T follicular helper cell (primary cell): ENCODE measurements around the gene GSE1.

ENCODE experiments used
- DNase-seq: peaks from one replicate; pipeline ENCODE4 v3.0.0-alpha.2; 2020; ENCODE audit warnings: low read depth

The GSE1 gene

DNA sequence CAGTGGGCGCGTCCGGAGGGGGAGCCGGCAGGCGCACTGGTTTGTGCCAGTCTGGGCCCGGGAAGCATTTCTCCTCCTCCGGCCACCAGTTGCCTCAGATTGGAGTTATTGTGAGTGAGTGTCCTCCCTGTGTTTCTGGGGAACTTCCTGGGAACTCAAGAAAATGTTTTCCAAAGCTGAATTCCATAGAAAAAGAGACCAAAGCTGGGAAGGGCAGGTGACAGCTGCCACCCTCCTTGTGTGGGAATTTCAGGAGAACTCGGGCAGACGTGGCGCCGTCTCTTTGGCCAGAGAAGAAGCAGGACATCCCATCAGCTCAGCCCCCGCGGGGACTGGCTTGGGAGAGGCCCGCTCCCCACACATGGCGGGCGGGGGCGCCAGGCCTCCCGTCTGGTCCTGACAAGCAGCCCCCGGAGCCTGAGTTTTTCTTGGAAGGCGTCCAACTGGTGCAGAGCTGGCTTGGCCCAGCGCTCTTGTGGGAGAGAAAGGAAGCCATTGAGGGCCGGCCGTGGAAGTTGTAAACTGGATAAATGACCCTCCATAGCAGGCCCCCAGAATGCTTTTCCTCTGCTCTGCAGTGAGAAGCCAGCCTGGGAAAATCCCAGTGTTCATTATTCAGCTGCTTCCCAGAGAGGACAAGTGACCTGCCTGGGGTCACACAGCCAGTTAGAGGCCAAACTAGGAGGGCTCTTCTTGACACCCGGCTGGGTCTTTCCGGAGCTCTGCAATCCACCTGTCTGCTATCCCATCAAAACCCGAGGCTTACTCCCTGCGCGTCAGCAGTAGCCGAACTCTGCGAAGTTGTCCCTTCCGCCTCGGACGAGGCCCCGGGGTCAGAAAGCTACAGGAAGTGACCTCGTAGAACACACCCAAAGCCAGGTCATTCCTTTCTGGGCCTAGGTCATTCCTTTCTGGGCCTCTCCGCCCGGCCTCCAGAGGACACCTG lies 39.2 kb upstream of the GSE1 start:
- DNase-seq: no peak

DNA sequence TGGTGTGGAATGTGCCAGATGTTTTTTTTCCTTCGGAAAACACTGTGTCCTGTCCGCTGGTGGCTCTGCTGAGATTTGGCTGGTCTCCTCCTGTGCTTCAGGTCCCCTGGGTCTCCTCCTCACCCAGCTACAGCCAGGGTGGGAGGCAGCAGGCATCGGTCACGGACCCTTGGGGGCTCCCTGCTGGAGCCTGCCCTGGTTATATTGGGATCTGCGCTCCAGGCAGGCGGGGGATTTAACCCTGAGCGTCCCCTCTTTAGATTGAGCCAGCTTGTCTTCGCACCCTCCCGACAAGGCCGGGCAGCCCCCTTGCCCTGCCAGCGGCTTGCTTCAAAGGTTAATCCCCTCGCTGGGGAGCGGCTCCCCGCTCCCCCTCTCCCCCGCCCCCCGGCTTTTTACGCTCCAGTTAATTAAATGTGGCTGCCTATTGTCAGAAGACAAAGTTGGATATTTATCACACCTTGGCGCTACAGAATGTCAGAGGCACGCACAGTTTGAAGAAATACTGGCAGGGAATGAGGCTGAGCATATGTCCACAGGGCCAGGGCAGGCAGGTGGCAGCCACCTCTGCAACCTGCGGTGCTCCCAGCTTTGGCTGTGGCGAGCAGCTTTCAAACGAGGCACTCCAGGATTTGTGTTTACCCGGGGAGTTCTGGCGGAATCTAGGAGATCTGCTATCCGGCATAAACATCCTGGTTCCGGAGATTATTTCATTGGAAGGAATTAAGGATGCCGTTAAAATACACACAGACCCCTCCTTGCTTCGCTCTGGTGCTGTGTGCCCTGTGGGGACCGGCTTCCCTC lies 38.2 kb upstream of the GSE1 start:
- DNase-seq: no peak

DNA sequence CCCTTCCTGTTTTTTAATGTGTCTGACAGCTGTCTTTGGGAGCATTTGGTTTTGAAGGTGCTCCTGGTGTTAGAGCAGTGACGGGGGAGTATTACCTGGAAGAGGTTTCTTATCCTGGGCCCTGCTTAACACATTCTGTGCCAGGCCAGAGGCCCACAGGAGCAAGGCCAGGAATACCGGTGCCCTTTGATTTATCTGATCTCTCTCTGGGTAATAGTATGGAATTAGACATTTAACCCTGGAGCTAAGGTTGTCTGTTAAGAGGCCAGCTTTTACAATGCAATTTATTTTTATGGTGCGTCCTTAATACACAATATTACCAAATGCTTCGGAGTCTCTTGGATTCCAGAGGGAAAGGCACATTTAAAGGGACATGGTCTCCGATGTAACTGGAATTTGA lies 37.2 kb upstream of the GSE1 start:
- DNase-seq: no peak

DNA sequence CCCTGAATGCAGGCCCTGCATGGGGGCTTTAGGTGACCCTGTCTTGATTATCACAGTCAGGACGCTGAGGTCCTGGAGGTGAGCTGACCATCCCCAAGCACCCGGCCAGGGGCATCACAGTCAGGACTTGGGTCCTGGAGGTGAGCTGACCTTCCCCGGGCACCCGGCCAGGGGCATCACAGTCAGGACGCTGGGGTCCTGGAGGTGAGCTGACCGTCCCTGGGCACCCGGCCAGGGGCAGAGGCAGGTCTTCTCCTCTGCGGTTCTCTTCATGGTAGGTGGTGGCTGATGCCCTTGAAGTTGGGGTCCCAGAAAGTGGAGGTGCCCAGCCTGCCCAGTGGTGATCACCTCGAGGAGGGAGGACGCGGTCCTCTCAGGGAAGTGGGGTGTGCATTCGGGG lies 36.2 kb upstream of the GSE1 start:
- no peak for DNase-seq

DNA sequence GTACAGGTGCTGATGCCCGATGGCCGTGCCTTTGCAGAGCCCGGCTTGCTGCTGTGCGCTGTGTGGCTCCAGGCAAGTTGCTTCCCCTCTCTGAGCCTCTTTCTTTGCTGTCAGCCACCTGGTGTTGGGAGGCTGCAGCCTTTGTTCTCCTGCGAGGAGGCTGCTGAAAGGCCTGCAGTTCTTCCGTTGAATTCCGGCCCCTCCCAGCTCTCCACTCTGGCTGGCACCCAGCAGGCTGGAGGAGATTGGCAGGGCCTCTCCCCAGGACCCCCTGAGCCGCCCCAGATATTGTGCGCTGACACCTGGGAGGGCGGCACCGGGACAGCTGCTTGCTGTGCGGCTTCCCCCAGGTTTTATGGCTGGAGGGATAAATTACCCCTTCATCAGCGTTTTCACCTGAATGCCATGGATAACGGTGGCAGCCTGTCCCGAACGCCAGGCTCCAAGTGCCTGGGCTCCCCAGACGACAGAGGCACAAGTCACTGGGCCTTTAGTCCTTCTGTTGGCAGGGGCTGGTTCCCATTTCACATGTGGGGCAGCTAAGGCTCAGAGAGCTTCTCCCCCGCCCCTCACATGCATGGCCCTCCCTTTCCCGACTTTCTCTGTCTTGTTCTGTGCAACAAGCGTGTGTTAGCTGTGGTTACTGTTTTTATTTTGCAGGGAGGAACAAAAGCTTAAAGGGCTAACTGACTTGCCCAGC lies 35.1 kb upstream of the GSE1 start:
- no peak for DNase-seq

DNA sequence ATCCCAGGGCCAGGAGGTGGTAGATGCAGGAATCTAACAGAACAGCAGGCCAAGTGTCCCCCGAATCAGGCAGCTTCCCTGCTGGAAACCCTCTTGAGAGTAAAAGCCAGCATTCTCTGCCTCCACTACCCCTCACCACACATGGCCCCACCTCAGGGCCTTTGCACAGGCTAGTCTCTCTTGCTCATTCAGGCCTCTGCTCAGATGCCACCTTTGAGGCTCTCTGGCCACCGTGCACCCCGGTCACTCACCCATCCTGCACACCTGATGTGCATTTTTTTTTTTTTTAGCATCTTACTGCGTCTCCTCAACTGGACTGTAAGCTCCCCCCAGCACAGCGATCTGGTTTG lies 34.5 kb upstream of the GSE1 start:
- no peak for DNase-seq

DNA sequence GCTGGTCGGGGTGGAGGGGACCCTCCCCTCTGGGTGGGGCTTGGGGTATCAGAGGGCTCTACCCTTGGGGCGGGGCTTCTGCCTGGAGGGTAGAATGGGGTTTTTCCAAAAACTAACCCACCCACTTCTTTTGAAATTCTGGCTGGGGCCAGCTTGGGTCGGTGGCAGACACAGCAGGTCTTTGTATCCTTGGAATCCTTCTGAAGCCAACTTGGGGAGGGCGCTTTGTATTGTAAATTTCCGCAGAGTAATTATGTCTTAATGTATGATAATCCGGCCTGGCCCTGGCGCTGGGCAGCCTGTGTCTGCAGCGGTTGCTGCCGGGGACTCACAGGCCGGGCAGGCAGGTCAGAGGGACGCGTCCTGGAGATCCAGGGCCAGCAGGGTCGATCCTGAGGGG lies 33.9 kb upstream of the GSE1 start:
- DNase-seq: no peak

DNA sequence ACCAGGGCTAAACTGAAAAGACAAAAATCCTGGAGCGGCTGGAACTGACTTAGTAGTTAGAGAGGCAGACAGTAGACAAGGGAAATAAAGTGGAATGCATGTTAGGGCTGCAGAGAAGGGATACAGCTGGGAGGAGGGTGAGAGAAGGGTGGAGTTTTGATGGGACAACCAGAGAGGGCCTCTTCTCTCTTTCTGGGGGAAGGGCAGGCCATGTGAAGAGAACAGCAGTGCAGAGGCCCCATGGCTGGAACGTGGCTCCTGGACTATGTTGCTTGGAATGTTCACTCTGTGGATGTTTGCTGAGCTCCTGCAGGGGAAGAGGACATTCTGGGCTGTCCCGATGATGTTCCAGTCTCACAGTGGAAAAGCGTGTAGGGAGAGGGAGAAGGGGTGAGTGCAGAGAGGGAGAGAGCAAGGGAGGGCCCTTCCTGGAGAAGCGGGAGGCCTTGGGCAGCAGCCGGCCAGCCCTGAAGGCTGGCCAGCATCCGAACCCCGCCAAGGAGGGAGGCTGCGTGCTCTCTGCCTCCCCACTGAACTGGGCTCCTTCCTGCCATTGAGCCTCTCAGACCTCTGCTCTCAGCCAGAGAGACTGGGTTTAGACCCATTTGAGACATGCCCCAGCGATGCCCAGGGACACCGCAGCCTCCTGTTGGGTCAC lies 33.1 kb upstream of the GSE1 start:
- DNase-seq: no peak

DNA sequence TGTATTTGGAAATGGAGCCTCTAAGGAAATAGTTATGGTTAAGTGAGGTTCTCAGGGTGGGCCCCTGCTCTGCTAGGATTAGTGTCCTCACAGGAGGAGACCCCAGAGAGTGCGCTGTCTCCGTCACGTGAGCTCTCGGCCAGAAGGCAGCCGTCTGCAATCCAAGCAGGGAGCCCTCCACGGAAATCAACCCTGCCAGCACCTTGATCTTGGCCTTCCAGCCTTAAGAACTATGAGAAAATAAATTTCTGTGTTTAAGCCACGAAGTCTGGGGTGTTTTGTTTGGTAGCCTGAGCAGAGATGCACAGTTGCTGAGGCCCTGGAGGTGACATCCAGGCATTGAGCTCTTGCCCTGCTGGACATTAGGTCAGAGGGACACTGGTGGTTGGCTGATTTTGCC lies 32.4 kb upstream of the GSE1 start:
- DNase-seq: no peak

DNA sequence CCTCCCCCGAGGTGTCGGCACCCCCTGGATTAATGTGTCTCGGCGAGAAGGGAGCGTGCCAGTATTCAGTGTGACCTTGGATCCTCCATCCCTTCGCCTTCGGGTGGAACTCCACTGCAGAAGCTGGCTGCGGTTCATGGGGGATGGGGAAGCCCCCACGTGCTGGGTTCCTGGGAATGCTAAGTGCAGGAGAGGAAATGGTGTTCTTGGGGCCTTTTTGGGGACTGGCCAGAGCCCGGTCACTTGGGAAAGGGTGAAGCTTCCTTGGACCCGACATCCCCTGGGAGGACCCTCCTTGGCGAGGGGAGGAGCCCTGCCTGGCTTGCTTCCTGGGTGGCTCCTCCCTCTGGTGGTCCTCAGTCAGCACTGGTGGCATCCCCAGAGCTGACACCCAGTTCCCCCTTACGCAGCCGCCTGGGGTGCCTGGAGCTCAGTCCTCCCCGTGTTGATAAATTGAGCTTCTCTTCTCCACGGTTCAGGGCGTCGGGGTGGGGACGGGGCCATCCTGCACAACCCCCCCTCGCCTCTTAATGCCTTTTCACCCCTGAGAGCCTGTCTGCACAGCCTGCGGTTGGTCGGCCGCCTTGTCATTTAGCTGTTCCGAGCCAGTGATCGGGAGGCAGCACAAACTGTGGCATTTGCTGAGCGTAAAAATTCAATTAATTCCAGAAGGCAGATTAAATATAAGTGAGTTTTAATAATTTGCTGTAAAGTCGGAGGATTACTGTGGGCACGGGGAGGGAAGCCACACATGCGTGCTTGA lies 30.7 kb upstream of the GSE1 start:
- no peak for DNase-seq

DNA sequence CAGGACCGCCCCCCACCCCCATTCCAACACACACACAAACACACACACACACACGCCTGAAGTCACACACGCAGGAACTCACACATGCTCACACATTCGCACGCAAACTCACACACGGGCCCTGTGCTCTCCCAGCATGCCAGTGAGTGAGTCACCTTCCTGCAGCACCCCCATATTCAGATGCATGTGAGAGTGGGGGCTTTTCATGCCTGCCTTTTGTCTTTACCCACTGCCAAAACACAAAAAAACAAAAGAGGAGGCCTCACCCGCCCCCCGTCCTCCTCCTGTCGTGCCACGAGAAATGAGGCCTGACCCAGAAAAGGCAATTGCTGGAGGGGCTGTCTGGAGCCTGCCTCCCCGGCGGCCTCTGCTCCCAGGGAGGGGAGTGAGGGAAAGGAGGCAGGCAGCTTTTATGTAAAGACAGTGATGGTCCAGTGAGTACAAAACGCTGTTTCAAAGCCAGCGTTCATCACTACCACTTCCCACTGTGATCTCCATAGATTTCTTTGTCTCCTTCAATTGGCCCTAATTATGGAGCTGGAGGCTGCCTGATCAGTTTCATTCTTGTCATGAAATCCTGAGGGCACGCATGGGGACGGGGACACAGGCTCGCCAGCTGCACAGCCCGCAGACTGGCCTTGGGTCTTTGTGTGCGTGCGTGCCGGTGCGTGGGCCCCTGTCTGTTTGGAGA lies 29.5 kb upstream of the GSE1 start:
- DNase-seq: no peak

DNA sequence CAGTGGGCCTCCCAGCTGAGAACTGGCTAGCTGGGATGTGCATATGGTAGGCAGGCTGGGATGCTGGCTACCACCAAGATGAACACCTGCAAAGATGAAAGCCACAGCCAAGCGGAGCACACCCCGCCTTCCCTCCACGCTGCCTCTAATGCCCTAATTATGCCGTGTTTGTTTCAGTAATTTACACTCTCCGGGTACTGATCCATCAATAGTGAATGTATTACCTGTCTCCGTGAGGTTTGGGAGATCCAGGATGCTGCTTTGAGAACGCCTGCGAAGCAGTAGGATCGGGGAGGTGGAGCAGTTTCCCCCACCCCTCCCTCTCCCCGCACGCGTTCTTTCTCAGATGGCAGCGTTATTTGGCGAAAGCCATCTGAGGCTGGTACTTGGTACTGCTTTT lies 28.9 kb upstream of the GSE1 start:
- DNase-seq: no peak

DNA sequence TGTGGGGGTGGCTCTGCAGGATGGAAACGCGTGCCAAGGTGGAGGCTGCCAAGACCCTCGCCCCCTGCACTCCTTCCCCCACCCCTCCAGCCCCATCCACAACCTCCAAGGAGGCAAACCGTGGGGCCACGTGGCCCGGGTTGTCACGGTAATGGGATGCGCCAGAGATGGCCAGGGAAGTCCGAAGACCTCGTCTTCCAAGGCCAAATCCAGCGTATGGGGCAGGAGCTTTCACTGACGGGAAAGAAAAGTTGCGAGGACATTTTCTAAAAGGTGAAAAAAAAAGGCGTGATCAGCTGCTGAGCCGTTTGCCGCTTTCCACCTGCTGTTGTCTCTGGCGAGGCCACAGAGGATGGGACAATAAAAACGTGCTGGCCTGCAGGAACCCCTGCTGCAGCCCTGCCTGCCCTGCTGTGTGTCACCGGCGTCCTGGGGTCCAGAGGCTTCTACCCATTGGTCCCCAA lies 28.3 kb upstream of the GSE1 start:
- no peak for DNase-seq

DNA sequence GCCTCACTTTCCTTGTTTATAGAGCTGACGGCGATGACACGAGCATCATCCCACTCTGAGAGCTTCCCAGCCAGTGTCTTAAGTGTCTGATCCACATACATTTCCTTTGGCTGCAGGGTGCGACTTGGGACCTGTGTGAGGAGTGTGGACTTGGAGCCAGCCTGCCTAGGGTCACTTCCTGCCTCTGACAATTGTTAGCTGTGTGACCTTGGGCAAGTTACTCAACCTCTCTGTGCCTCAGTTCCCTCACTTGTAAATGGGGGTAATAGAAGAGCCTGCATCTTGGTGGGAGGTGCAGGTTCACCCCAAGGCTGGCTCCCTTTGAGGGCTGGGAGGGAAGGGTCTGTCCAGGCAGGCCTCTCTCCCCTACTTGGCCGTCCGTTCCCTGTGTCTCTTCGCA lies 27.4 kb upstream of the GSE1 start:
- no peak for DNase-seq

DNA sequence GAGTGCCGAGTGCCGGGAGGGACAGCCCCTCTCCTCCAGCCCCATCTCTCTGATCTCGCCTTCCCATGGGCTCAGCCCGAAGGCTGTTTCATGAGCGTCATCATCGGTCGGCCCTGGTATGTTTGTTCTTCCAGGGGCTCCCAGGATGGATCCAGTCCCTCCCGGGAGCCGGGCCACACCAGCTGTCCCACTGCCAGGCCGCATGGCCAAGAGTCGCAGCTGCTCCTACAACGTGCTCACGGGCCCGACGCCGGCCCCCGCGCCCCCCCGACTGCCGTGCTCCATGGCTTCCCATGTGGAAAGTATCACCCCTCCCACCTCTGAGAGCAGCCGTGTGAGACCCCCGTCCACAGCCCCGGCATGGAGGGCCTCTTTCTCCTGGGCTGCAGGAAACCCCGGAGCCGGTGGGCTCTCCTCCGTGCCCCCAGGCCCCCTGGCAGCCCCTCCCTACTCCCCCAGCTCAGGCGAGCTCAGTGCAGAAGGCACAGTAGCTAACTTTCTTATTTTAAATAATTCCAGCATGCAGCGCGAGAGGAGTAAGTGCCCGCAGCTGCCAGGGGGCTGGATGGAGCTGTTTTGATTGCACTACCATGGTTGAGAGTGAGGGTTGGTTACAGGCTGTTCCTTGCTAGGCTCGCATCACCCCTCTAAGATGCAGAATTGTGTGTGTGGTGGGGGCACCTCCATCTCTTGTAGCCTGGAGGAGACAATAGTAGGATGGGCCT lies 26.6 kb upstream of the GSE1 start:
- no peak for DNase-seq

DNA sequence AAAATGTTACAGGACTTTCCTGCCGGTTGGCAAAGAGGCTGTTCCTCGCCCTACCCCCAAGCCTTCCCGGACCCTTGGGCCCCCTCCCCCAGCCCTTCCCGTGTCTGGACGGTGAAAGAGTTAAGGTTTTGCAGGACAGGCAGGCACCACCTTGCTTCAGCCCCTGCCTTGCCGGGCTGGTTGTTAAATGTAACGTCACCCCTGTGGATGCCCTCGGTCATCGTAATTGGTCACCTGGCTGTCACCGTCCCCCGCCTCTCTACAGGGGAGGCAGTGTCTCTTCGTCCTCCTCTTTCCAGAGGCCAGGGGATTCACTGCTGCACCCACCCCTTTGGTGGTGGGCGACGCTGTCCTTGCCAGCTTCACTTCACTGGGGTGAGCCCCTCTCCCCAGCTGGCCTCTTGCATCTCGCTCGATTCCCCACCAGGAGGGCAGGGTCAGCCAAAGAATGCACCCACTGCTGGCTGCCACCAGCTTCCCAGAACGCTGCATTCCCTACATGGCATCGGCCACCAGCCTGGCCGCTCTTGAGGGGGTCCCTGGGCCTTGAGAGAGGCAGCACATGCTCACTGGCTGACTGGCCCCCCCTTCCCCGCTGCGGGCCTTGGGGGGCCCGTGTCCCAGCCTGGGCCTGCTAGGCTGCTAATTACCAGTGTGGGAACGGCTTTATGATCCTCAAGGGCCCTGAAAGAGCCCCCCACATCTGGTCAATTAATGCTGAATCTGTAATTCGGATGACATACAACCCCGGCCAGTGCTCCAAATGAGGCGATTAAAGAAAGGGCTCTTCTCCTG lies 25.2 kb upstream of the GSE1 start:
- no peak for DNase-seq

DNA sequence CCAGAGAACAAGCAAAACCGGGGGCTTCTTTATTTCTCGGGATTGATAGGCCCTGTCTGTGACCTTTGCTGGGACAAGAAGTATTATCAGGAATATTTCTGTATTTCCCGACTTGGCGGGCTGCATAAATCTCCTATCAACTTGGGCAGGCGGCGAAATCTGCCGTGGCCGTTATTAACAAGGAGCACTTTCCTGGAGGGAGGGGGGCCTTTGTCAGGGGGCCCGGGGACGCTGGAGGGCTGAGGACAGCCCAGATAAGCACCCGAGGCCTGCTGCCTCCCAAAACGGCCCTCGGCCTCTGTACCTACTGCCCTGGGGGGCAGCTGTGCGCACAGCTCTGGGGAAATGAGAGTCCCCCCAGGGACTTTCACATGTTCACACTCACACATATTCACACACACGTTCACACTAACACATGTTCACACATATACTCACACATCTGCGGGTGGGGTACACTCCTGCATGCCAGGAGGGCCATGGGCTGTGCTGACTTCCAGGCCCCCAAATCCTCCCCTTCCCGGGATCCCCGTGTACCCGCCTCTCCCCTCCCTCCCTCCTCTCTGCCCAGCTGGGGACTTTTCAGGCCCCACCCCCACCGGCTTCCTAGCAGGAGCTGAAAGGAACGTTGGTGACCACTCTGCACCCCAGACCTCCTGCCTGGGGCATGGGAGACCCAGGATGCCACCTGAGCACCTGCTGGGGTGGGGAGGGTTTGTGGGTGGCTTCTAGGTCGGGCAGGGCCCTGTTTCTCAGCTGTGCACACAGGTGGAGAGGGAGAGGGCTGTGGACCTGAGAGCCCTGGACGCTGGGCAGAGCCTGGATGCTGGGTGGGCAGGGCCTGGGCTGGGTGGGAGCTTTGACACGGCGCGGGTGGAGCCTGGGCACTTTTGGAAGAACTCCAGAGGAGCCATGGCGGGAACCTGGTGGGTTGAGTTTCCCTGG lies 24.3 kb upstream of the GSE1 start:
- no peak for DNase-seq
